Renal cortical epithelial cell (primary cell): Measurements from ENCODE around the gene CGB1. TPM values are rescaled to one million over a fixed set of nuclear protein-coding genes. Genes with fewer than 3 reads are reported as not detected.

ENCODE experiments used
- DNase-seq: peaks from one replicate; pipeline ENCODE4 v3.0.0-alpha.2; 2011; ENCODE audit warnings: low read depth
- total RNA-seq: library from RNA; depleted of rRNA; stranded (reverse); fragments of >200 nt; gene quantifications from 2 replicates; pipeline ENCODE4 v1.2.3, GENCODE V29; 2014

CGB1 gene
- total RNA-seq, 1 donor from 2014 or later = not detected

- no peak for DNase-seq
These were observed 42.7 kb downstream of the CGB1 start for GRCh38 chr19:48994035-48994386.

- DNase-seq = peak; percentile 97
These were observed 43.3 kb downstream of the CGB1 start, which contains the start of the genes GYS1 and RUVBL2 for GRCh38 chr19:48993175-48994034. TSS of gene GYS1 (minus strand) at chr19:48993309. CDS start at chr19:48993112, 197 bp downstream. TSS of gene RUVBL2 (plus strand) at chr19:48993887. CDS start at chr19:48993912, 25 bp downstream.

- no peak for DNase-seq
These were observed 44.0 kb downstream of the CGB1 start for GRCh38 chr19:48992581-48993174.

- peak; percentile 77 for DNase-seq
These were observed 44.7 kb downstream of the CGB1 start for GRCh38 chr19:48991873-48992580.

- no peak for DNase-seq
These were observed 45.6 kb downstream of the CGB1 start for GRCh38 chr19:48991011-48991609.

- DNase-seq = no peak
These were observed 46.3 kb downstream of the CGB1 start for GRCh38 chr19:48990400-48990799.

GRCh38 chr19:48989701-48990291, 46.9 kb downstream of the CGB1 start:
- DNase-seq = no peak

- DNase-seq = no peak
These were observed 47.8 kb downstream of the CGB1 start for GRCh38 chr19:48988860-48989259.

GRCh38 chr19:48988286-48988685, 48.4 kb downstream of the CGB1 start:
- no peak for DNase-seq

GRCh38 chr19:48987323-48987722, 49.4 kb downstream of the CGB1 start:
- DNase-seq = no peak

GRCh38 chr19:48986211-48986610, 50.5 kb downstream of the CGB1 start:
- no peak for DNase-seq

GRCh38 chr19:48985711-48986110, 51.0 kb downstream of the CGB1 start:
- no peak for DNase-seq

Other genes starting within 250 kb of the CGB1 start
- gene BCAT2, start 225.9 kb downstream of the CGB1 start, total RNA-seq = 27.2 and 37.3 TPM in 2 replicates
- 0.60 and 1.7 TPM in 2 replicates for gene HSD17B14, start 200.4 kb downstream of the CGB1 start, total RNA-seq
- 6.8 and 14.4 TPM in 2 replicates for gene PLEKHA4, start 168.3 kb downstream of the CGB1 start, total RNA-seq
- 28.1 and 29.9 TPM in 2 replicates for gene PPP1R15A, start 164.5 kb downstream of the CGB1 start, total RNA-seq
- 0.10 TPM in 1 of 2 replicates, not detected in the other for gene TULP2, start 138.2 kb downstream of the CGB1 start, total RNA-seq
- gene NUCB1, start 136.6 kb downstream of the CGB1 start, total RNA-seq = 100 and 287 TPM in 2 replicates
- gene DHDH, start 103.2 kb downstream of the CGB1 start, total RNA-seq = 0.10 and 1.7 TPM in 2 replicates
- gene BAX, start 82.0 kb downstream of the CGB1 start, total RNA-seq = 101 and 135 TPM in 2 replicates
- gene FTL, start 71.6 kb downstream of the CGB1 start, total RNA-seq = 1,420 and 1,436 TPM in 2 replicates
- 42.9 and 72.1 TPM in 2 replicates for gene GYS1, start 43.6 kb downstream of the CGB1 start, total RNA-seq
- 170 and 313 TPM in 2 replicates for gene RUVBL2, start 43.0 kb downstream of the CGB1 start, total RNA-seq
- gene LHB, start 19.8 kb downstream of the CGB1 start, total RNA-seq = 0.25 TPM in 1 of 2 replicates, not detected in the other
- gene CGB3, start 12.6 kb downstream of the CGB1 start, total RNA-seq = not detected in 2 replicates
- gene CGB2, start 5.0 kb downstream of the CGB1 start, total RNA-seq = 1.0 TPM in 1 of 2 replicates, not detected in the other
- not detected in 2 replicates for gene CGB5, start 7.0 kb upstream of the CGB1 start, total RNA-seq
- 1.2 TPM in 1 of 2 replicates, not detected in the other for gene CGB8, start 12.2 kb upstream of the CGB1 start, total RNA-seq
- 0.25 and 0.35 TPM in 2 replicates for gene CGB7, start 20.9 kb upstream of the CGB1 start, total RNA-seq
- 0.25 and 0.52 TPM in 2 replicates for gene NTF4, start 27.9 kb upstream of the CGB1 start, total RNA-seq
- gene KCNA7, start 35.8 kb upstream of the CGB1 start, total RNA-seq = not detected in 2 replicates
- 82.8 and 138 TPM in 2 replicates for gene SNRNP70, start 48.6 kb upstream of the CGB1 start, total RNA-seq
- 2.5 and 7.5 TPM in 2 replicates for gene LIN7B, start 77.5 kb upstream of the CGB1 start, total RNA-seq
- gene C19orf73, start 82.2 kb upstream of the CGB1 start, total RNA-seq = 0.45 TPM in 1 of 2 replicates, not detected in the other
- gene PPFIA3, start 82.6 kb upstream of the CGB1 start, total RNA-seq = 2.6 and 3.6 TPM in 2 replicates
- gene HRC, start 118.5 kb upstream of the CGB1 start, total RNA-seq = not detected in 2 replicates
- 15.3 and 30.4 TPM in 2 replicates for gene TRPM4, start 120.9 kb upstream of the CGB1 start, total RNA-seq